Stimulated activated CD4-positive, alpha-beta T cell treated with anti-CD3 and anti-CD28 coated beads, Interleukin-1b, Interleukin-23, amount 100 ng/mL, for 1 hour (primary cell): ENCODE data around the gene SLC25A30.
A peak's percentile ranks its signal among the peaks of the same experiment; 100 is the strongest.
"Not testable (repeated sequence)": the region's sequence is repeated elsewhere in the genome, so short reads cannot be mapped to it uniquely, and the experiment has no call there.

Experiments
- DNase-seq, 2 donors: peaks; one replicate each; pipeline ENCODE4 v3.0.0-alpha.2; 2020; ENCODE audit warnings: low read depth in 2 of 2

Gene SLC25A30

DNA sequence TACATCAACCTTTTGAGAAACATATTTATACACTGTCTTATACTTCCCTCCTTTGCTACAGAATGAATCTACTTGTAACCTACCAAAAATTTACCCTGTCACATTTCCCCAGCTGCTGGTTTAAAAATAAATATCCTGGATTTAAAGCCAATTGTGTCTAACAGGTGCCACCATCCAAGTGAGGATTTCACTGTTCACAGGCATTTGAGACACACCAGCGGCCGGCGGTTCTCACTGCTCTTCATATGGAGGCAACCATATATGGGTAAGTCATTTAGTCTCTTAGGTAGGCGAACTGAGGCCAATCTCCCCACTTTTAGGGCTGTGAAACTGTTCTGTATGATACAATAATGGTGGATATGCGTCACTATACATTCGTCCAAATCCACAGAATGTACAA is 26.2 kb downstream of the SLC25A30 start:
- no peak for DNase-seq

DNA sequence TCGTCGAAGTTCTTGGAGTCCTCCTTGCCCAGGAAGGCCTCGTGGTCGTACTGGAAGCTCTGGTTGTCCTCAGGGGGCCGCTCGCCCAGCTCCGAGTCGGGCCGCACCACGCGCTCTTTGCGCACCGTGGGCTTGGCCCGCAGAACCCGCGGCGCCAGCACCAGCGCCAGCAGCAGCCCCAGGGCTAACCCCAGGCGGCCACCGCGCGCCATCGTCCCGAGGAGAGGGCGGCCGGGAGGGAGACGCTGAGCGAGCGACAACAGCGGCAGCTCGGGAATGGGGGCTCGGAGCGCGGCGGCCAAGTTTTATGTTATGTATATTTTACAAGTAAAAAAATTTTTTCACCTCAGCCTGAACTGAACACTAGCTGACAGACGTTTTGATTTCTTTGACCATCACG is 27.0 kb downstream of the SLC25A30 start:
- DNase-seq: not testable (repeated sequence)

DNA sequence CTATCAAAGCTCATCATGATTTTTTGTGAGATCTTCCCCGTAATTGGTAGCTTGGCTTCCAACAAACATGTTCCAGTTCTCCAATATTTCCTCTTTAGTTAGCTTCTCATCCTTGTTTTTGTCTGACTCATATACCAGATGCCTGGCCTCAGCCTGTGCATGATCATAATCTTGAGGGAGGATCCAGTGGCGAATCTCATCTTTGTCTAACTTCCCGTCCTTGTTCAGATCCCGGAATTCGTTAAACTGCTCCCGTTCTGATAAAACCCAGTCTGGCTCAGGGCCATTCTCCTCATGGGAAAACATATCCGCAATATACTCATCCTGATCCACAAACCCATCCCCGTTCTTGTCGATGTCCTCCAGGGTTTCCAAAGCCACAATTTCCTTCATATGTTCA is 27.8 kb downstream of the SLC25A30 start:
- not testable (repeated sequence) for DNase-seq

DNA sequence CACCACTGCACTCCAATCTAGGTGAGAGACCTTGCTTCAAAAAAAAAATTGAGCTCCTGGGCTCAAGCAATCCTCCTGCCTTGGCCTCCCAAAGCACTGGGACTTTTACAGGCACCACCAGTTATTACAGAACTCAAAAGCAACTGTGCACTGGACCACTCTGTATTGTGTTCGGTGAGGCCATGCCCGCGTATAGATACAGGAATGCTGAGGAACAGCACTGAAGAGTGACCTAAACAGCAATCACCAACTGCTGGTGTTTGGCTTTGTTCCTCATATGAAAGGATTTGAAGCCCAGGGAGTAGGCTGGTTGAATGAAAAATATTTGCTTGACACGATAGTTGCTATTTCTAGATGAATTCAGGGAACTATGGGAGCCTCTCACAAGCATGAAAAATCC is 29.5 kb downstream of the SLC25A30 start:
- no peak for DNase-seq

DNA sequence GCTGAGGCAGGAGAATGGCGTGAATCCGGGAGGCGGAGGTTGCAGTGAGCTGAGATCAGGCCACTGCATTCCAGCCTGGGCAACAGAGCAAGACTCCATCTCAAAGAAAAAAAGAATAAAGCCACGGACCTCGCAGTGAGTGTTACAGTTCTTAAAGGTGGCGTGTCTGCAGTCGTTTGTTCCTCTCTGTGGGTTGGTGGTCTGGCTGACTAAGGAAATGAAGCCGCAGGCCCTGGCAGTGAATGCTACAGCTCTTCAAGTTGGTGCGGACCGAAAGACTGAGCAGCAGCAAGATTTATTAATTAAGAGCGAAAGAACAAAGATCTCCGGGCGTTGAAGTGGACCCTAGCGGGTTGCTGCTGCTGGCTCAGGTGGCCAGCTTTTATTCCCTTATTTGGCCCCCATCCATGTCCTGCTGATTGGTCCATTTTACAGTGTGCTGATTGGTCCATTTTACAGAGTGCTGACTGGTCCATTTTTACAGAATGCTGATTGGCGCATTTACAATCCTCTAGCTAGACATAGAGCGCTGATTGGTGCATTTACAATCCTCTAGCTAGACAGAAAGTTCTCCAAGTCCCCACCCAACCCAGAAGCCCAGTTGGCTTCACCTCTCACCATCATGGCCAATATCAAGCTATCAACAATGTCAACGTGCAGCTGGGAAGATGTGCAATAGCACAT is 31.1 kb downstream of the SLC25A30 start:
- DNase-seq: not testable (repeated sequence)

DNA sequence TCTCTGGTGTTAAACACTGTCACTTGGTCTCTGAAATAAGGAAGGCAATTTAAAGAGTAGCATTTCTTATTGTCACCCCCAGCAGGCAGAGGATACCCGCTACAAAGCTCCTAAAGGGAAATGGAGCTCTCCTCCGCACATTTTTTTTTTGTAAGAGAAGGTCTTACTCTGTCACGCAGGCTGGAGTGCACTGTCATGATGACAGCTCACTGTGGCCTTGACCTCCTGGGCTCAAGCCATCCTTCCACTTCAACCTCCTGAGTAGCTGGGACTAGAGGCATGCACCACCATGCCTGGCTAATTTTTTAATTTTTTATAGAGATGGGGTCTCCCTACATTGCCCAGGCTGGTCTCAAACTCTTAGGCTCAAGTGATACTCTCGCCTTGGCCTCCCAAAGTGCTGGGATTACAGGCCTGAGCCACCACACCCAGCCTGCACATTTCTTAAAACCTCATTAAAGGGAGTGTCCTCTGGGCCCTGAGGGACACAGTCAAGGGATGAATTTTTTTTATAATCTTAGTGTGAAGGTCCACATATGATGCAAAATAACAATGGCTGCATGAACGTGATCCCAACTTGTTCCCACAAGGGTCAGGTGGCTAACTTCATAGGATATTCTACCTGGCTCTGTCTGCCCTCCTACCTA is 32.1 kb downstream of the SLC25A30 start:
- no peak for DNase-seq

DNA sequence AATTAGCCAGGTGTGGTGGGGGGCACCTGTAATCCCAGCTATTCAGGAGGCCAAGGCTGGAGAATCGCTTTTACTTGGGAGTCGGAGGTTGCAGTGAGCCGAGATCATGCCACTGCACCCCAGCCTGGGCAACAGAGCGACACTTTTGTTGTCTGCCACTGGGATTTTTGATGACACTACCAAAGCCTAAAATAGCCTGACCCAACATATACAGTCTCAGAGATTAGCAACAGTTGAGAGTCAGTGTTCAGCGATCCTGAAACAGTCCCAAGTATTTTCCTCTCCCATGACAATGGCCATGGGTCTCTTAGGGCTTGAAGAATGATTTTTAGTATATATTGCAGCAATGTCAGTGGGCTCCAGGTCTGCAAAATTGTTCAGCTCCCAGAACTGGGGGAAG is 32.9 kb downstream of the SLC25A30 start:
- no peak for DNase-seq

DNA sequence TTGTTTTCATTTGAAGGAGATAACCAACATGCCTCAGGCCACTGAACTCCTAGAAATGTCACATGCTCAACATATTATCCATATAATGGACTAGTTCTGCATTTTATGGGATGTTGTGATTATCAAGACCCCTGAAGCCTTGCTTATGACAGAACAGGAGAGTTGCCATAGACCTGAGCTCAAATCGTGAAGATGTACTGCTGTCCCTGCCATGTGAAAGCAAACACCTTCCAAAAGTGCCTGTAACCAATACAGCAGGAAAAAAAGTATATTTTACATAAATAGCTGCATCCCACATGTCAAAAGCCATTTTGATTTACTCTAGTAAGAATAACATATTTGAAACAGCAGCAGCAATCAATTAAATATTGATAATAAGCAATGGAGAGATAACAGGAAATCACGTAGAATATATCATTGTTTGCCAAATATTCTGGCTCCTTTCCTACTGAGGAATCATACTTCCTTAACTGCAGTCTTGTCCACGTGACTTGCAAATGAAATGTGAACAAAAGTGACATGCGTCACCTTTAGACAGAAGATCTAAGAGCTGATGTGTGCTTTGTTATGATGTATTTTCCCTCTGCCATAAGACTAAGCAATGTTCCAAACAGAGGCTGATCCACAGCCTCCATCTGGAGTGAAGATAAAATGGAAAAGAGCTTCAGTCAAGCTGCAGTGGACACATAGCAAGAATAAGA is 33.5 kb downstream of the SLC25A30 start:
- DNase-seq: no peak

DNA sequence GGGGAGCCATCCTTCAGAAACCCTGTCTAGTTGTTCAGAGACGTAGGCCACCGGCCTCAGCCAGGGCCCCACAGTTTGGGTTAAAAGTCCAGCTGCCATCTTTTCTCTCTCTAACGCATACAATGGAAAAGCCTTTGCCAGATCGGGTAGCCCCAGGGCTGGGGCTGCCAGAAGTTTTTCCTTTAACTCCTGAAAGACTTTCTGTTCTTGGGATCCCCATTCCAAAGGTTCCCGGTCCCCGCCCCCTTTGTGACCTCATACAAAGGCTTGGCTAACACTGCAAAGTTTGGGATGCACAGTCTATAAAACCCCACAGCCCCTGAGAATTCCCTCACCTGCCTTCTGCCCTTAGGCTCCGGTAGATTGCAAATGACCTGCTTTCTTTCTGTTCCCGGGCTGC is 35.4 kb downstream of the SLC25A30 start:
- DNase-seq: not testable (repeated sequence)

DNA sequence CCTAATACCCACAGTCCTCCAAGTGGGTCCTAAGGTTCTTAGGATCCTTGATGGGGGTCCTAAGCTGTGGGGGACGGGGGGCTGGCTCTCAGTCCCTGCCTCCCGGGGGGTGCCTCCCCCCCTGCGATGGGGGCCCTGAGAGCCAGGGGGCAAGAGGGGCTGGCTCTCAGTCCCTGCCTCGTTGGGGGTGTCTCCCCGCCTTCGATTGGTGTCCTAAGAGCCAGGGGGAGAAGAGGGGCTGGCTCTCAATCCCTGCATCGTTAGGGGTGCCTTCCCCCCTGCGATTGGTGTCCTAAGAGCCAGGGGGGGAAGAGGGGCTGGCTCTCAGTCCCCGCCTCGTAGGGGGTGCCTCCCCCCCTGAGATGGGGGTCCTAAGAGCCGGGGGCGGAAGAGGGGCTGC is 37.0 kb downstream of the SLC25A30 start:
- DNase-seq: no peak

DNA sequence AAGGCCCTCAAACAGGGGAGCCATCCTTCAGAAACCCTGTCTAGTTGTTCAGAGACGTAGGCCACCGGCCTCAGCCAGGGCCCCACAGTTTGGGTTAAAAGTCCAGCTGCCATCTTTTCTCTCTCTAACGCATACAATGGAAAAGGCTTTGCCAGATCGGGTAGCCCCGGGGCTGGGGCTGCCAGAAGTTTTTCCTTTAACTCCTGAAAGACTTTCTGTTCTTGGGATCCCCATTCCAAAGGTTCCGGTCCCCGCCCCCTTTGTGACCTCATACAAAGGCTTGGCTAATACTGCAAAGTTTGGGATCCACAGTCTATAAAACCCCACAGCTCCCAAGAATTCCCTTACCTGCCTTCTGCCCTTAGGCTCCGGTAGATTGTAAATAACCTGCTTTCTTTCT is 37.5 kb downstream of the SLC25A30 start:
- not testable (repeated sequence) for DNase-seq

DNA sequence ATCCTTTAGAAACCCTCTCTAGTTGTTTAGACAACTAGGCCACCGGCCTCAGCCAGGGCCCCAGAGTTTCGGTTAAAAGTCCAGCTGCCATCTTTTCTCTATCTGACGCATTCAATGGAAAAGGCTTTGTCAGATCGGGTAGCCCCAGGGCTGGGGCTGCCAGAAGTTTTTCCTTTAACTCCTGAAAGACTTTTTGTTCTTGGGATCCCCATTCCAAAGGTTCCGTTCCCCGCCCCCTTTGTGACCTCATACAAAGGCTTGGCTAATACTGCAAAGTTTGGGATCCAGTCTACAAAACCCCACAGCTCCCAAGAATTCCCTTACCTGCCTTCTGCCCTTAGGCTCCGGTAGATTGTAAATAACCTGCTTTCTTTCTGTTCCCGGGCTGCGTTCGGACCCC is 38.7 kb downstream of the SLC25A30 start:
- not testable (repeated sequence) for DNase-seq

DNA sequence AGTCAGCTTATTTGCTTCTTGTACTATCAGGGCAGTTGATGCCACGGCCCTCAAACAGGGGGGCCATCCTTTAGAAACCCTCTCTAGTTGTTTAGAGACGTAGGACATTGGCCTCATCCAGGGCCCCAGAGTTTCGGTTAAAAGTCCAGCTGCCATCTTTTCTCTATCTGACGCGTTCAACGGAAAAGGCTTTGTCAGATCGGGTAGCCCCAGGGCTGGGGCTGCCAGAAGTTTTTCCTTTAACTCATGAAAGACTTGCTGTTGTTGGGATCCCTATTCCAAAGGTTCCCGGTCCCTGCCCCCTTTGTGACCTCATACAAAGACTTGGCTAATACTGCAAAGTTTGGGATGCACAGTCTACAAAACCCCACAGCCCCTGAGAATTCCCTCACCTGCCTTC is 39.4 kb downstream of the SLC25A30 start:
- DNase-seq: not testable (repeated sequence)

DNA sequence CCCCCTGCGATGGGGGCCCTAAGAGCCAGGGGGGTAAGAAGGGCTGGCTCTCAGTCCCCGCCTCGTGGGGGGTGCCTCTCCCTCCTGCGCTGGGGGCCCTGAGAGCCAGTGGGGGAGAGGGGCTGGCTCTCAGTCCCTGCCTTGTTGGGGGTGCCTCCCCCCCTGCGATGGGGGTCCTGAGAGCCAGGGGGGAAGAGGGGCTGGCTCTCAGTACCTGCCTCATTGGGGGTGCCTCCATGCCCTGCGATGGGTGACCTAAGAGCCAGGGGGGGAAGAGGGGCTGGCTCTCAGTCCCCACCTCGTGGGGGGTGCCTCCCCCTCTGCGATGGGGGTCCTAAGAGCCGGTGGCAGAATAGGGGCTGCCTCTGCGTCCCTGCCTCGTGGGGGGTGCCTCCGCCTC is 40.9 kb downstream of the SLC25A30 start:
- not testable (repeated sequence) for DNase-seq

DNA sequence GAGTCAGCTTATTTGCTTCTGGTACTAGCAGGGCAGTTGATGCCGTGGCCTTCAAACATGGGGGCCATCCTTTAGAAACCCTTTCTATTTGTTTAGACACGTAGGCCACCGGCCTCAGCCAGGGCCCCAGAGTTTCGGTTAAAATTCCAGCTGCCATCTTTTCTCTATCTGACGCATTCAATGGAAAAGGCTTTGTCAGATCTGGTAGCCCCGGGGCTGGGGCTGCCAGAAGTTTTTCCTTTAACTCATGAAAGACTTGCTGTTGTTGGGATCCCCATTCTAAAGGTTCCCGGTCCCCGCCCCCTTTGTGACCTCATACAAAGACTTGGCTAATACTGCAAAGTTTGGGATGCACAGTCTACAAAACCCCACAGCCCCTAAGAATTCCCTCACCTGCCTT is 41.5 kb downstream of the SLC25A30 start:
- not testable (repeated sequence) for DNase-seq

DNA sequence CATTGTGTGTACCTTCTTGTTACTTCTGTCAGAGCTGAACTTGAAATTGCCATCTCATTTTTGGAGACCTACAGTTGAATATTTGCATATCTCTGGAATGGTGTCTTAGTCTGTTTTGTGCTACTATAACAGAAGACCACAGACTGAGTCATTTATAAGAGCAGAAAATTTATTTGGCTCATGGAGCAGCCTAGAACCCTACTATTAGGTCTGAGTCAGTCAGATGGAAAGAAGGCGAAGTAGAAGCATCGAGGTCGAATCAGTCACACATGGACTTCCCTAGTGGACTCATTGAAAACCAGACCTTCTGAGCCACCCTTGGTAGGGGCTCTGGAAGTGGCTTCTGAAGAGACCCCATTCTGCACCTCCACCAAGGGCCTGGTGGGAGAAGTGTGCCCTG is 43.3 kb downstream of the SLC25A30 start:
- DNase-seq: no peak

DNA sequence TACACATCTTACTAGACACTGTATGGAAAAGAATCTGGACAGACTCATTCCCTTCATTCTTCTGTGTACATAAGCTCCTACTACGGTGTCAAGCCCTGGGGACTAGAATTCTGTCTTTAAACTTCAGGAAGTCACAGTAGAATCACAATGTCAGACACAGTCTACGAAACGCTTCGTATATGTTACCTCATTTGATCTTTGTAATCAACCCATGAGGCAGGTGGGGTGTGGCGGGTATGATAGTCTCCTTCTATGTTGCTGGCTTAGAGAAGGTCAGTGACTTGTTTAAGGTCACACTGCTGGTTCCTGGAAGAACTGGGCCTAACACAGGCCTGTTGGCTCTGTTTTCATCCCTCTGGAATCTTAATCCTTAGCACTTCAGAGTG is 45.0 kb downstream of the SLC25A30 start:
- DNase-seq: no peak

DNA sequence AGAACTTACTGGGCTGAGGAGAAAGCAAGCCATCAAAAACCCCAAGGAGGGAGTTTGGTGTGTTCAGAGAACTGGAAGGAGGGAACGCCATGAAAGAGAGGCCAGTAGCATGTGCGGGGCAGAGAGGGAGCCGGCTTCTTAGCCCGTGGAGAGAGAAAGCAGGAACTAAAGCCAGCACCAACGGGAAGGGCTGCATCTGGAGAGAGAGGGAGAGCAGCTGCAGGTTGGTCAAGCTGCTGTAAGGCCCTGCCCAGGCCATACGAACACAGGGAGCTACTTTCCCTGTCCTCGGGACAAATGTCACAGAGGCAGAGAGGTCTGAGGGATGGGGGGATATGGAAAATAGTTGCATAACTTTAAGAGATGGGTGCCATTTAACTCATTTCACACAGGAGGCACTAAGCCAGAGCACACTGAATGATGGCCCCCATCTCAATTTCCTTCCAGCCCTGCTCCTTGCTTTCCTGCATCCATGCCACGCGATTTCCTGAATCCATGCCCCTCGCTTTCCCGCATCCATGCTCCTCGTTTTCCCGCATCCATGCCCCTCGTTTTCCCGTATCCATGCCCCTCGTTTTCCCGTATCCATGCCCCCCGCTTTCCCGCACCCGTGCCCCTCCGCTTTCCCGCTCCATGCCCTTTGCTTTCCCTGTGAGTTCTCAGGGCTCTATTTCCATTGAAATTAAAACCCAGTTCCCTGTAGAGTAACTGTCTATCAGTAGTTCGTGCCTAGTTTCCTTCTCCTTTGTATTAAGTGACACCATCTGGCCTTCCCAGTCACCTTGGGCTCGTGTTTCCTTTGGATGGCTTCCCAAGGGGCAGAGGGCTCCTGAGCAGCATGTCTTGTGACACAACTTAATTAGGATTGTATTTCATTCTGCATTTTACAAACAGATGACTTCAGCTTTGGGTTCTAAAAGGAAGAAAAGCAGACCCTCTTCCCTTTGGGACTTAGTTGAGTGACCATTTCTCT is 45.7 kb downstream of the SLC25A30 start:
- no peak for DNase-seq

DNA sequence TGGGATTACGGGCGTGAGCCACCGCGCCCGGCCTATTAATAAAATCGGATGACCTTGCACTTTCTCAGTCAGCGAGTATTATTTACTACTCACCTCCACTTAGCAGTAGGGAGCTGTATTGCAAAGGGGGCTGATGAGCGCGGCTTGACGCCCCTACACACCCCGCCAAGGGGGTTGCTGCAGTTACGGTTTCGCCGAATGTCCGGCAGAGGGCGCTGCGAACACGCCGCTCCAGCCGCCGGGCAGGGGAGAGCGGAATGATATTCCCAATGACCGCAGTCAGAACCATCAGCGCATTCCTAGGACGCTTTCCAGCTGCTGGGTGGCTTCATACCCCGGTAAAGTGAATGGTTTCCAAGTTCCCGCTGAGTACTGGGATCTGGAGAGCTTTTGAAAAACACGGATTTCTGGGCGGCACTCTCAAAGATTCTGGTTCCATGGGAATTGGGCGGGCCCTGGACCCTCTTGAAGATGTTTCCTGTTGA is 47.2 kb downstream of the SLC25A30 start:
- peak; percentile 11 to 33 for DNase-seq

DNA sequence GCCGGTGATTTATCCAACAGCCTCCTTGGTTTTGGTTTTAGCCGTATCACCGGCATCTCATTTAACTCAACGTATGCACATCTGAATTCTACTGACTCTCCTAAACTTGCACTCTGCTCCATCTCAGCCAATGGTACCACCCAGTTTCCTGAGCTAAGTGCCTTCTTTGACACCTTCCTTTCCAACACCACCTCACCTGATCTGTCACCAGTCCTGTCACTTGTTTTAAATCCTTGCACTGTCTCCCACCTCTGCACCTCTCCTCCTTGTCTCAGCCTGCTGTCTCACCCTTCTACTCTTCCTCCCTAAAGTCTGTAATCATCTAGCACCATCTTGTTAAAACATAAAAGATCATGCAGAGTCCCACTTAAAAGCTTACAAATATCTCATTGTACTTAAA is 49.1 kb downstream of the SLC25A30 start:
- no peak for DNase-seq

DNA sequence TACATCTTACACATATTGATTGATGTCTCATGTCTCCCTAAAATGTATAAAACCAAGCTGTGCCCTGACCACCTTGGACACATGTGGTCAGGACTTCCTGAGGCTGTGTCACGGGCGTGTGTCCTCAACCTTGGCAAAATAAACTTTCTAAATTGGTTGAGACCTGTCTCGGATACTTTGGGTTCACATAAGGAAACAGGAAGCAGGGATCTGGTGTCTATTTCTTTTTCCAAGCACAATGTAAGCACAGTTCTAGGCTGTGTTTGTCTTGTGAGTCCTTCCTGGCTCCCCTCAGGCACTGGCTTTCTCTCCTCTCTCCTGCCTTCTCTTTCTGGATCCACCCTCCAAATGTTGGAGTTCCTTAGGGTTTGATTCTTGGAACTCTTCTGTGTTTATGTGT is 49.6 kb downstream of the SLC25A30 start:
- no peak for DNase-seq

DNA sequence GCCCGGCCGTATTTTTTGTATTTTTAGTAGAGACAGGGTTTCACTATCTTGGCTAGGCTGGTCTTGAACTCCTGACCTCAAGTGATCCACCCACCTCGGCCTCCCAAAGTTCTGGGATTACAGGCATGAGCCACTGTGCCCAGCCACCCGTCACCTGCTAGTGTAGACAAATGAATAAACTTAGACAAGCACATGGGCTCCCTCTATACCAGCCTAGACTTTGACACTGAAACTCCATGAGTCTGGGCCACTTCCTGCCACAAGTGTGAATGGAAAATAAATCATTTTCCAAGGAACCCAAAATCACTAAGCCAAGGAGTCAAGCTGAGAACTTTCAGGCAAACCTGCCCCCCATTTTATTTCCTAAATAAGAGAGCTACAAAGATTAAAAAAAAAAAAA is 50.2 kb downstream of the SLC25A30 start:
- no peak for DNase-seq
